A673 (cell line): Measurements from ENCODE around the gene STIM1. TPM values are rescaled to one million over a fixed set of nuclear protein-coding genes. Genes with fewer than 3 reads are reported as not detected.

Experiments used
- BruUV-seq: library from RNA; stranded (reverse); fragments of 400-500 nt; replicated peaks from 2 replicates; lab custom pipeline; 2021; lab: Mats Ljungman, UMichigan
- CTCF ChIA-PET: fragments of 300-600 bp; sonication (Branson Sonifier 250); formaldehyde crosslinking; loops from one replicate; lab custom pipeline; 2022; ENCODE audit warnings: antibody characterized with exemption; lab: Charles Lee
- POLR2A ChIA-PET: fragments of 300-600 bp; sonication (Branson Sonifier 250); formaldehyde crosslinking; loops from one replicate; lab custom pipeline; 2022; ENCODE audit warnings: antibody characterized with exemption; ENCODE audit not compliant: low non-redundant PET; lab: Charles Lee
- DNase-seq: peaks from one replicate; pipeline ENCODE4 v3.0.0-alpha.2; 2015; ENCODE audit warnings: low spot score
- H3K27ac ChIP-seq: fragments of 200-600 bp; sonication (generic); 2 replicates; pipeline ENCODE4 v1.5.1; 2016; ENCODE audit warnings: mixed run types, low read depth, mild to moderate bottlenecking, mixed read lengths, antibody characterized with exemption, low read length; ENCODE audit not compliant: poor library complexity, severe bottlenecking
- H3K27me3 ChIP-seq: fragments of 200-600 bp; sonication (generic); replicated peaks from 2 replicates; pipeline ENCODE4 v1.6.1; 2017; ENCODE audit warnings: mixed run types, low read depth, mild to moderate bottlenecking, mixed read lengths, antibody characterized with exemption, low read length; ENCODE audit not compliant: insufficient read depth, poor library complexity
- H3K36me3 ChIP-seq: fragments of 200-600 bp; sonication (generic); 2 replicates; pipeline ENCODE4 v1.6.1; 2016; ENCODE audit warnings: mixed run types, mild to moderate bottlenecking, mixed read lengths, antibody characterized with exemption, low read length; ENCODE audit not compliant: insufficient read depth, poor library complexity, severe bottlenecking
- H3K4me1 ChIP-seq: fragments of 200-600 bp; sonication (generic); 2 replicates; pipeline ENCODE4 v1.6.1; 2017; ENCODE audit warnings: mixed run types, mild to moderate bottlenecking, mixed read lengths, antibody characterized with exemption, low read length; ENCODE audit not compliant: insufficient read depth, poor library complexity, severe bottlenecking
- H3K4me3 ChIP-seq: fragments of 200-600 bp; sonication (generic); 2 replicates; pipeline ENCODE4 v1.5.1; 2016; ENCODE audit warnings: low read depth, mixed run types, mild to moderate bottlenecking, mixed read lengths, low read length; ENCODE audit not compliant: poor library complexity, severe bottlenecking
- H3K9me3 ChIP-seq: fragments of 200-600 bp; sonication (generic); 2 replicates; pipeline ENCODE4 v1.6.1; 2016; ENCODE audit warnings: mixed run types, low read depth, mild to moderate bottlenecking, mixed read lengths, antibody characterized with exemption, low read length; ENCODE audit not compliant: poor library complexity, severe bottlenecking
- EZH2 ChIP-seq: fragments of 200-600 bp; sonication (generic); IDR thresholded peaks from 2 replicates; pipeline ENCODE4 v1.6.1; 2017; ENCODE audit warnings: borderline replicate concordance, low read depth, mild to moderate bottlenecking, mixed read lengths, antibody characterized with exemption, low read length; ENCODE audit not compliant: poor library complexity, severe bottlenecking
- intact Hi-C: fragments of 100-400 bp; cut with micrococcal nuclease; formaldehyde crosslinking; loops from one replicate; pipeline ENCODE4 v1.10.0; 2022; ENCODE audit not compliant: unreplicated experiment
- total RNA-seq: library from RNA; stranded (reverse); gene quantifications from 2 replicates; pipeline ENCODE4 v1.2.3, GENCODE V29; 2021
- TF ChIP-seq, protein P1 (sequence below): fragments of 300-800, 200-600 bp; sonication (generic); conservative IDR thresholded peaks from 2 replicates; pipeline ENCODE4 v1.5.1; 2017; ENCODE audit warnings: low read depth, mild to moderate bottlenecking, antibody characterized with exemption, low read length, moderate library complexity, mixed read lengths

The STIM1 gene
- total RNA-seq, 1 experiment from 2014 or later: 14.2 TPM

DNA sequence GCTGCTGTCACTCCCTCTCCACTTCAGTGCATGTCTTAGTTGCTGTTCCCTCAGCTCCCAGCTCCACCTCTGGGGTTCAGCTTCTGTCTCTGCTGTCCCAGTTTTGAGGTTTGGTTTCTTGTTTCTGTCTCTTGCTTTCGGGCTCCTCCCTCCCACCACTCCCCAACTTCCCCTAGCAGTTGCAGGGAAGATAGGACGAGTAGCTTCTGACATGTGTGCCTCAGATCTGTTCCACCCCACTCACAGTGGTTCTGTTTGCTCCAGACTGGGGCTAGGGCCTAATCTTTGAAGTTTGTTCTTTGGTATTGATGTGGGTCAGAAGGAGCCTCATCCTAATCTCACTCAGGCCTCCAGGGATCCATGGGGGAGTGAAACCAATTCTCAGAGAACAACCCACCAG, 236.6 kb downstream of the STIM1 start:
- Histone ChIP-seq H3K27me3 (no peaks in the 10 kb centered on the region), H3K36me3 (no peaks in the 10 kb centered on the region), H3K9me3 (no peaks in the 10 kb centered on the region), H3K4me3 (no peak overlapping the region), H3K27ac (no peak overlapping the region), H3K4me1 (no peaks in the 10 kb centered on the region)
- no TSS peak for BruUV-seq
- intact Hi-C loops: no loop called here
- ChIA-PET POLR2A (no interaction called here), CTCF (no interaction called here)
- no peak for DNase-seq
- TF ChIP-seq, protein P1, sequence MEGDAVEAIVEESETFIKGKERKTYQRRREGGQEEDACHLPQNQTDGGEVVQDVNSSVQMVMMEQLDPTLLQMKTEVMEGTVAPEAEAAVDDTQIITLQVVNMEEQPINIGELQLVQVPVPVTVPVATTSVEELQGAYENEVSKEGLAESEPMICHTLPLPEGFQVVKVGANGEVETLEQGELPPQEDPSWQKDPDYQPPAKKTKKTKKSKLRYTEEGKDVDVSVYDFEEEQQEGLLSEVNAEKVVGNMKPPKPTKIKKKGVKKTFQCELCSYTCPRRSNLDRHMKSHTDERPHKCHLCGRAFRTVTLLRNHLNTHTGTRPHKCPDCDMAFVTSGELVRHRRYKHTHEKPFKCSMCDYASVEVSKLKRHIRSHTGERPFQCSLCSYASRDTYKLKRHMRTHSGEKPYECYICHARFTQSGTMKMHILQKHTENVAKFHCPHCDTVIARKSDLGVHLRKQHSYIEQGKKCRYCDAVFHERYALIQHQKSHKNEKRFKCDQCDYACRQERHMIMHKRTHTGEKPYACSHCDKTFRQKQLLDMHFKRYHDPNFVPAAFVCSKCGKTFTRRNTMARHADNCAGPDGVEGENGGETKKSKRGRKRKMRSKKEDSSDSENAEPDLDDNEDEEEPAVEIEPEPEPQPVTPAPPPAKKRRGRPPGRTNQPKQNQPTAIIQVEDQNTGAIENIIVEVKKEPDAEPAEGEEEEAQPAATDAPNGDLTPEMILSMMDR: no peak
- no peak for TF ChIP-seq EZH2

DNA sequence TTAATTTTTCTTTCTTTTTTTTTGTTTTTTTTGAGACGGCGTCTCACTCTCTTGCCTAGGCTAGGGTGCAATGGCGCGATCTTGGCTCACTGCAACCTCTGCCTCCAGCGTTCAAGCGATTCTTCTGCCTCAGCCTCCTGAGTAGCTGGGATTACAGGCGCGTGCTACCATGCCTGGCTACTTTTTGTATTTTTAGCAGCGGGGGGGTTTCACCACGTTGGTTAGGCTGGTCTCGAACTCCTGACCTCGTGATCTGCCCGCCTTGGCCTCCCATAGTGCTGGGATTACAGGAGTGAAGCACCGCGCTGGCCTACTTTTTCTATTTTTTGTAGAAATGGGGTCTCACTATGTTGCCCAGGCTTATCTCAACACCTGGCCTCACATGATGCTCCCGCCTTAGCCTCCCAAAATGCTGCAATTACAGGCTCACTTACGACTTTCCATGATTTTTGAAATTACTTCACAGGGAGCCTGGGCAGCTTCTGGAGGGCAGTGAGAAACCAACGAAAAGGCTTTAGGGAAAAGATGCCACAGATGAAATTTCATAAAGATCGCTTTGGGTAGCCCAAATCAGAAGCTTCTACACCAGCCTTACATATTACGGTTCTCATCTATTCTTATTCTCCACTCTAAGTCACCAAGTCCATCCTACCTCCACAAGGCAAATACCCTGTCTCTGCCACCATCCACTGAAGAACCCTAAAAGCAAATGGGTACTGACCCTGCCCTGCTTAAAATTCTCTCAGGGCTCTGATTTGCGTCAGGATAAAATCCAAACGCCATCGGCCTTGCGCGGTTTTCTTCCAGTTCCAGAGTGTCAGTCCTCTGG, 238.3 kb downstream of the STIM1 start:
- ChIA-PET CTCF (no interaction called here), POLR2A (no interaction called here)
- H3K27ac ChIP-seq: peak overlapping the region; percentile 92
- TF ChIP-seq EZH2: no peak
- TF ChIP-seq, protein P1: no peak
- H3K9me3 ChIP-seq: no peaks in the 10 kb centered on the region
- H3K36me3 ChIP-seq: no peaks in the 10 kb centered on the region
- H3K4me1 ChIP-seq: peaks cover 11% of the 10 kb centered on the region
- intact Hi-C loops: no loop called here
- H3K4me3 ChIP-seq: peak overlapping the region; percentile 77
- no TSS peak for BruUV-seq
- no peaks in the 10 kb centered on the region for H3K27me3 ChIP-seq
- no peak for DNase-seq

DNA sequence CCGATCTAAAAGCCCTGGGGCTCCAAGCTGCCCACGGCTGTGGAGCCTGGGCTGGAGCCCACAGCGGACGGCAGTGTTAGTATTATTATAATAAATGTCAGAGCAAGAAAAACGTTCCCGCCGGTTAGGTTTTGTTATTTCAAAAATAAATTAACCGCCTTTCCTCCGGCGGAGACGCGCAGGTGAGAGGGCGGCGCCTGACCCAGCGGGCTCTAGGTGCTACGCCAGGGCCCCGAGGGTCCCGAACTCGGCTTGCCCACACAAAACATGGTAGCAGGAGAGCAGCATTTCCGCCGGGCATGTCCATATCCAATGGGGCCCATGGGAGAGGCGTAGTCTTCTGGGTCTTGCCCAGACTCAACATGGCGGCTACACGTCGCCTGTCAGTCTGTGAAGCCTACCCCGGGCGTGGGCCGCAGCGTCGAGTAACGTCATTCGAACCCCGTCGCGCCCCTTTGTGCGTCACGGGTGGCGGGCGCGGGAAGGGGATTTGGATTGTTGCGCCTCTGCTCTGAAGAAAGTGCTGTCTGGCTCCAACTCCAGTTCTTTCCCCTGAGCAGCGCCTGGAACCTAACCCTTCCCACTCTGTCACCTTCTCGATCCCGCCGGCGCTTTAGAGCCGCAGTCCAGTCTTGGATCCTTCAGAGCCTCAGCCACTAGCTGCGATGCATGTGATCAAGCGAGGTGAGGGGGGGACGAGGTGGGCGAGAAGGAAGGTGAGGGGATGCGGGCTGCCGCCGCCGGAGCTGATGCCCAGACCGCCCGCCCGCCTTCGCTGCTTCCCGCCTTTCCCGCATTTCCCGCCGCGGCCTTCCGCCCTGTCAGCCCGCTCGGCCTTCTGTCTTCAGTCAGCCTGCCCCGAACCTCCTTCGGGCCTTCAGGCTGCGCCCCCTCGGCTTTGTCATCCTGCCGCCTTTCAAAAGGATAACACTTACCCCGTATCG, 239.2 kb downstream of the STIM1 start, which contains the start of gene RRM1:
Gene RRM1, plus strand, starts transcription at position 452 of the 944 bp plus-strand sequence. Its CDS starts 214 bp downstream, at position 666.
- TF ChIP-seq, protein P1: no peak
- TF ChIP-seq EZH2: no peak
- CTCF ChIA-PET: no interaction called here
- DNase-seq: peak; percentile 97
- TSS peak; percentile 89 for BruUV-seq
- peak within 1 kb of the TSS; percentile 92 for H3K27ac ChIP-seq
- no peaks in the 10 kb centered on the region for H3K27me3 ChIP-seq
- peak within 1 kb of the TSS; percentile 77 for H3K4me3 ChIP-seq
- no peaks in the 10 kb centered on the region for H3K9me3 ChIP-seq
- peaks cover 19% of the 10 kb centered on the region for H3K4me1 ChIP-seq
- intact Hi-C loops: no loop called here
- H3K36me3 ChIP-seq: no peaks in the 10 kb centered on the region
- POLR2A ChIA-PET: no interaction called here
